Central memory CD8-positive, alpha-beta T cell (primary cell): ENCODE results near the gene RPH3AL.
"Not testable (repeated sequence)": the region's sequence is repeated elsewhere in the genome, so short reads cannot be mapped to it uniquely, and the experiment has no call there.

Experiments used
- ATAC-seq: fragments of 150-1000 bp; cut with Tn5 transposase; replicated peaks from 2 replicates; pipeline ENCODE4 v1.10.0; 2022; ENCODE audit warnings: mild to moderate bottlenecking, moderate FRiP score, moderate number of reproducible peaks; ENCODE audit not compliant: poor library complexity, severe bottlenecking; ENCODE audit errors: extremely low read depth
- DNase-seq, 2 donors: peaks; one replicate each; pipeline ENCODE4 v3.0.0; 2021; ENCODE audit warnings: low spot score in 2 of 2
- H3K27ac Mint-ChIP-seq: one replicate; pipeline ENCODE4 v1.8.0; 2022; ENCODE audit warnings: low read depth, mild to moderate bottlenecking, moderate library complexity, mixed read lengths
- H3K27me3 Mint-ChIP-seq: one replicate; pipeline ENCODE4 v1.8.0; 2022; ENCODE audit warnings: mixed read lengths
- H3K36me3 Mint-ChIP-seq: one replicate; pipeline ENCODE4 v1.8.0; 2022; ENCODE audit warnings: mild to moderate bottlenecking, moderate library complexity, mixed read lengths; ENCODE audit not compliant: insufficient read depth
- H3K4me1 Mint-ChIP-seq: one replicate; pipeline ENCODE4 v1.8.0; 2022; ENCODE audit warnings: mixed read lengths
- H3K4me3 Mint-ChIP-seq: one replicate; pipeline ENCODE4 v1.8.0; 2022; ENCODE audit warnings: mild to moderate bottlenecking, moderate library complexity, mixed read lengths
- H3K9me3 Mint-ChIP-seq: one replicate; pipeline ENCODE4 v1.8.0; 2022; ENCODE audit warnings: mixed read lengths

RPH3AL gene

DNA sequence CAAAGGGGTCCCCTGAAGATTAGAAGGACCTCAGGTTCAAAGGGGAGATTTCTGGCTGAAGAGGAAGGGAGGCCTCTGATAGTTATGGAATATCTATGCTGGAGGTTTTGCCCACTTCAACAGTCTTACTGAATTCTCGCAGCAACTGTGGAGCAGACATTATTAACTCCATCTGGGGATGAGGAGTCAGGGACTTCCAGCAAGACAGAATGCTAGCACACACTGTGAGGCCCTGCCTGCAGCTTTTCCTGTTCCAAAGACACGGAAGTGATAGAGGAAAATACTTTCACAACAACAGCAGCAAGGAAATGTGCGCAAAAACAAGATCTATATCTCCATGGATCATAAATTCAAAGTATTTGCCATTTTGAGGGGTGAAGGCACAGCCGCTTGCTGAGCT lies 72.8 kb downstream of the RPH3AL start:
- Mint-ChIP-seq H3K4me3 (no peak overlapping the region), H3K9me3 (no peaks in the 10 kb centered on the region), H3K4me1 (no peaks in the 10 kb centered on the region), H3K27ac (no peak overlapping the region), H3K27me3 (peaks cover 6% of the 10 kb centered on the region), H3K36me3 (no peaks in the 10 kb centered on the region)
- ATAC-seq: no peak
- DNase-seq: no peak

- H3K4me3 Mint-ChIP-seq: no peak overlapping the region
- ATAC-seq (no peak), DNase-seq (no peak)
- H3K36me3 Mint-ChIP-seq: no peaks in the 10 kb centered on the region
- H3K9me3 Mint-ChIP-seq: no peaks in the 10 kb centered on the region
- H3K27ac Mint-ChIP-seq: no peak overlapping the region
- peaks cover 6% of the 10 kb centered on the region for H3K27me3 Mint-ChIP-seq
- H3K4me1 Mint-ChIP-seq: no peaks in the 10 kb centered on the region
Observed at GRCh38 chr17:279331-279730, 73.3 kb downstream of the RPH3AL start.

- no peak for DNase-seq
- Mint-ChIP-seq H3K27ac (no peak overlapping the region), H3K4me3 (no peak overlapping the region), H3K4me1 (no peaks in the 10 kb centered on the region), H3K36me3 (no peaks in the 10 kb centered on the region), H3K9me3 (no peaks in the 10 kb centered on the region), H3K27me3 (peaks cover 6% of the 10 kb centered on the region)
- ATAC-seq: no peak
Observed at GRCh38 chr17:278676-279059, 73.9 kb downstream of the RPH3AL start.

DNA sequence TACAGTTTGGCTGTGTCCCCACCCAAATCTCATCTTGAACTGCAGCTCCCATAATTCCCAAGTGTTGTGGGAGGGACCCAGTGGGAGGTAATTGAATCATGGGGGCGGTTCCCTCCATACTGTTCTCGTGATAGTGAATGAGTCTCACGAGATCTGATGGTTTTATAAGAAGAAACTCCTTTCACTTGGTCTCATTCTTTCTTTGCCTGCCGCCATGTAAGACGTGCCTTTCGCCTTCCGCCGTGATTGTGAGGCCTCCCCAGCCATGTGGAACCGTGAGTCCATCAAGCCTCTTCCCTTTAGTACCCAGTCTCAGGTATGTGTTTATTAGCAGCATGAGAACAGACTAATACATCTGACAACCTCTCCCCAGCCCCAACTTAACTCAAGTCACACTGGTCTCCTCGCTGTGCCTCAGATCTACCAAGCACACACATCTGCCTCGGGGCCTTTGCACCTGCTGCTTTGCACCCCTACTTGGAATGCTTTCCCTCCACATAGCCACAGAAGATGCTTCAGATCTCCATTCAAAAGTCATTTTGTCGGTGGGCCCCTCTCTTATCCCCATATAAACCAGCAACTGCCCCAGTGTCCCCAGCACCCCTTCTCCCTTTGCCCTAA lies 74.4 kb downstream of the RPH3AL start:
- Mint-ChIP-seq H3K9me3 (no peaks in the 10 kb centered on the region), H3K27ac (no peak overlapping the region), H3K4me3 (no peak overlapping the region), H3K4me1 (no peaks in the 10 kb centered on the region), H3K27me3 (peaks cover 6% of the 10 kb centered on the region), H3K36me3 (no peaks in the 10 kb centered on the region)
- ATAC-seq (no peak), DNase-seq (no peak)

DNA sequence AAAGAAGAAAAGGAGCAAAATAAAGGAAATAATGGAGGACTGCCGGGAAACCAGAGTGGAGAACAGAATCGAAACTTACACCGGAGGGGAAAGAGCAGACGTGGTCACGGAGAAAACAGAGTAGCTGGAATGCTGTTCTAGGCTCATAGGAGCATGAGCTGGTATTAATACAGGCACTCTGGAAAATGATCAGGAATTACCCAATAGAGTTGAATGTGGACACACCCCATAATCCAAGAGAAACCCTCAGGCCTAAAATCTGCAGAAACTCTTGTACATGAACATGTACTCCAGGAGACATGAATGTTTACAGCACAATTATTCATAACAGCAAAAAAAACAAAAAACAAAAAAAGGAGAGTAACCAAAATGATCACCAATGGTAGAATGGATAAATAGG lies 77.7 kb downstream of the RPH3AL start:
- ATAC-seq: no peak
- H3K4me1 Mint-ChIP-seq: no peaks in the 10 kb centered on the region

DNA sequence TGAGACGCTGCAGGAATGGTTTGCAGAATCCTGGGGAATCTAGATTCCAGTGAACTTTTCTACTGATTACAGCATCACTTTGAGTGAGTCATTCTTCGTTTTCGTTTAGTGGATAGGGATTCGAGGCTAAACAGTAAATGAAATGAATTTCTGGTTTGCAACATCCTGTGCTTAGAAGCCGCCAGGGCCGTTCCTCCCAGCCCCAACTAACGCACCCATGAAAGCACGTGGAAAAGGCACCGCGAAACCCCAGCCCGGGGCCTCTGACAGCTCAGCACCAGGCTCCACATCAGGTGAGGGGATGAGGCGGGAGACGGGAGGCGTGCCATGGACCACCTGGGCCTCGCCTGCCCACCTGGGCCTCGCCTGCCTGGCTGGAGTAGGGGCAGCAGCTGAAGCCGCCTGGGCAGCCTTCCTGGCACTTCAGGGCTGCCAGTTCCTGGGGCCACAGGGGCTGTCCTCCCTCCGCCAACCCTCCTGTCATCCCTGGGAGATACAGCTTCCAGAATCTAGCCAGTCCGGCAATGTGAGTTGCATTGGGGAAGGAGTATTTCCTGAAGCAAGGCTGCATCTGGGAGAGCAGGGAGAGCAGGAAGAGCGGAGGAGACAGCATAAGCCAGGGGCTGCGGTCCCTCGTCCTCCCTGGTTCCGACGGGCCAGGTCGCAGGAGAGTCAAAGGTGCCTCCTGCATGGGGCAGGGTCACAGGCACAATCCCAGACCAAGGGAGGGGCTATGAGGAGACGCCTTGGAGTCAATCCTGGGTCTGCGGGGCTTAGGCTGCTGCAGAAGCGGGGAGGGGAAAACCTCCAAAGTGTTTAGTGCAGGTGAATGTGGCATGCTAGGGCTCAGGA lies 78.4 kb downstream of the RPH3AL start:
- Mint-ChIP-seq H3K9me3 (no peaks in the 10 kb centered on the region), H3K27me3 (no peaks in the 10 kb centered on the region), H3K36me3 (no peaks in the 10 kb centered on the region), H3K27ac (no peak overlapping the region), H3K4me1 (no peaks in the 10 kb centered on the region), H3K4me3 (no peak overlapping the region)
- ATAC-seq: no peak
- DNase-seq: no peak

More for the DNA sequence above, 77.7 kb downstream of the RPH3AL start:
- no peak for DNase-seq
- H3K4me3 Mint-ChIP-seq: no peak overlapping the region
- no peaks in the 10 kb centered on the region for H3K9me3 Mint-ChIP-seq
- no peak overlapping the region for H3K27ac Mint-ChIP-seq
- no peaks in the 10 kb centered on the region for H3K27me3 Mint-ChIP-seq
- H3K36me3 Mint-ChIP-seq: no peaks in the 10 kb centered on the region

DNA sequence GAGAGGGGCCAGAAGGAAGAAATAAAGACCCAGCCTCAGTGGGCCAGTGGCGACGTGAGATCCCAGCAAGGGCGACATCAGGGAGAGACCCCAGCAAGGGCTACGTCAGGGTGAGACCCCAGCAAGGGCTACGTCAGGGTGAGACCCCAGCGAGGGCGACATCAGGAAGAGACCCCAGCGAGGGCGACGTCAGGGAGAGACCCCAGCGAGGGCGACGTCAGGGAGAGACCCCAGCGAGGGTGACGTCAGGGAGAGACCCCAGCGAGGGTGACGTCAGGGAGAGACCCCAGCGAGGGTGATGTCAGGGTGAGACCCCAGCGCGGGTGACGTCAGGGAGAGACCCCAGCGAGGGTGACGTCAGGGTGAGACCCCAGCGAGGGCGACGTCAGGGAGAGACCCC lies 79.8 kb downstream of the RPH3AL start:
- H3K4me3 Mint-ChIP-seq, H3K36me3 Mint-ChIP-seq: not testable (repeated sequence)

GRCh38 chr17:271928-272623 lies 80.5 kb downstream of the RPH3AL start:
- not testable (repeated sequence) for ATAC-seq, H3K27ac Mint-ChIP-seq, DNase-seq, H3K4me1 Mint-ChIP-seq, H3K27me3 Mint-ChIP-seq, H3K4me3 Mint-ChIP-seq, H3K9me3 Mint-ChIP-seq, H3K36me3 Mint-ChIP-seq

More for the DNA sequence above, 79.8 kb downstream of the RPH3AL start:
- not testable (repeated sequence) for ATAC-seq, H3K27me3 Mint-ChIP-seq, H3K4me1 Mint-ChIP-seq, DNase-seq, H3K9me3 Mint-ChIP-seq, H3K27ac Mint-ChIP-seq

- no peak overlapping the region for H3K4me3 Mint-ChIP-seq
- ATAC-seq (no peak), DNase-seq (no peak)
- H3K27me3 Mint-ChIP-seq: no peaks in the 10 kb centered on the region
- no peaks in the 10 kb centered on the region for H3K4me1 Mint-ChIP-seq
- H3K36me3 Mint-ChIP-seq: no peaks in the 10 kb centered on the region
- no peak overlapping the region for H3K27ac Mint-ChIP-seq
- H3K9me3 Mint-ChIP-seq: no peaks in the 10 kb centered on the region
Observed at GRCh38 chr17:269616-270514, 82.7 kb downstream of the RPH3AL start.

GRCh38 chr17:266701-267667 lies 85.6 kb downstream of the RPH3AL start:
- H3K27me3 Mint-ChIP-seq: no peaks in the 10 kb centered on the region
- no peak overlapping the region for H3K27ac Mint-ChIP-seq
- DNase-seq (no peak), ATAC-seq (no peak)
- no peaks in the 10 kb centered on the region for H3K4me1 Mint-ChIP-seq
- H3K9me3 Mint-ChIP-seq: no peaks in the 10 kb centered on the region
- H3K36me3 Mint-ChIP-seq: no peaks in the 10 kb centered on the region
- H3K4me3 Mint-ChIP-seq: no peak overlapping the region

- ATAC-seq: no peak
- no peak for DNase-seq
- Mint-ChIP-seq H3K27me3 (no peaks in the 10 kb centered on the region), H3K9me3 (no peaks in the 10 kb centered on the region), H3K4me3 (no peak overlapping the region), H3K4me1 (no peaks in the 10 kb centered on the region), H3K36me3 (no peaks in the 10 kb centered on the region), H3K27ac (no peak overlapping the region)
Observed at GRCh38 chr17:266219-266618, 86.4 kb downstream of the RPH3AL start.
